Chondrocyte (in vitro differentiated cells): ENCODE results near the gene PSME1. TPM values are rescaled to one million over a fixed set of nuclear protein-coding genes. Genes with fewer than 3 reads are reported as not detected.

Experiments
- DNase-seq: peaks from one replicate; pipeline ENCODE4 v3.0.0; 2021; ENCODE audit warnings: mixed read lengths, low spot score
- H3K27ac Mint-ChIP-seq: one replicate; pipeline ENCODE4 v1.8.0; 2021; ENCODE audit warnings: mild to moderate bottlenecking, moderate library complexity, mixed read lengths; ENCODE audit not compliant: unreplicated experiment
- H3K27me3 Mint-ChIP-seq: 2 replicates; pipeline ENCODE4 v1.8.0; 2021; ENCODE audit warnings: low read depth, mixed read lengths
- H3K36me3 Mint-ChIP-seq: 2 replicates; pipeline ENCODE4 v1.8.0; 2021; ENCODE audit warnings: low read depth, mixed read lengths
- H3K4me1 Mint-ChIP-seq: 2 replicates; pipeline ENCODE4 v1.8.0; 2021; ENCODE audit warnings: low read depth, mild to moderate bottlenecking, mixed read lengths
- H3K4me3 Mint-ChIP-seq: one replicate; pipeline ENCODE4 v1.8.0; 2021; ENCODE audit warnings: mild to moderate bottlenecking, moderate library complexity, mixed read lengths; ENCODE audit not compliant: unreplicated experiment
- H3K9me3 Mint-ChIP-seq: 2 replicates; pipeline ENCODE4 v1.8.0; 2021; ENCODE audit warnings: low read depth, mixed read lengths
- total RNA-seq: library from RNA; stranded (reverse); gene quantifications from 3 replicates; pipeline ENCODE4 v1.2.1, GENCODE V29; 2021
- TF ChIP-seq, protein P1 (sequence below): fragments of 200-600 bp; sonication (generic); IDR thresholded peaks from 2 replicates; pipeline ENCODE4 v1.5.0; 2021; ENCODE audit warnings: antibody characterized with exemption, mild to moderate bottlenecking, moderate library complexity

The PSME1 gene
- total RNA-seq, 1 donor from 2014 or later, result 59.2 TPM

DNA sequence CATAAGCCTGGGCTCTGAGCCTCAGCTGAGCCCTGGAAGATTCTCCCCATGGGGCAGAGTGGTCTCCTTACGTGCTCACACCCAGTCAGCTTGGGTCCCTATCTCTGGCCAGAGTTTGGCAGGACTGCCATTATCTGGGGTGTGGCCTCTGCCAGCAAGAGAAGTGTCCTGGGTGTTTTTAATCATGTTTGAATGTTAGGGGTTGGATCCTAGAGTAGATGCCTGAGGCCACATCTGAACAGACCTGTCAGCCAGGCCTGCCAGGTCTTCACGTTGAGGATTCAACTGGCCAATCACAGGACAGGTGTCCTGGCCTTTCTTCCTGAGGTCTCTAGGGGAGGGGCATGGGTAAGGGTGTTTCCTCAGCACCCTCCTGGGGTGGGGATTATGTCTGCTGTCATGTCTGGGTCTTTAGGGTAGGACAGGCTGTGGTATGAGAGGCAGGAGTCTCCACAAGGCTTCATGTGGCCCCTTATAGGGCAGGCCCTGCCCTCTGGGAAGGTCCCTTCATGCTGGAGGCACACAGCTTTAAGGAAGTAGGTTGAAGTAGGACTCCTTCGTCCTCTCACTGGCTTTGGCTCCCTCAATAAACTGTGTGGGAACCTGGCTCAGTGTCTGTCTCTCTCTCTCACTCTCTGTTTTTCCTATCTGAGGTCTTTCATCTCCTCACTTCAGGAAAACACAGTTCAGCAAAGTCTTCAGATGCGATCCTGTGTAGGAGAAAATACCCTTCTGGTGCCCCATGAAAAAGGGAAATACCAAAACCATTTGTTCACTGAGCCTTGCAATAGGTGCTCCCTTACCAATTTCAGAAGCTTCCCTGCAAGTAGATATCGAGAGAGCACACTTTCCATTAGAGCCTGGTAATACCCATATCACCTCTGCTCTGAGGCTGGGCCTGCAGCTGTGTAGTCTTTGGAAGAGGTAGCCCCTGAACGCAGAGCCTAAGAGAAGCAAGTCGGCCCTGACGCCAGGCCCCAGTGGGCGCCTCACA is 12.3 kb upstream of the PSME1 start:
- H3K4me1 Mint-ChIP-seq, result no peaks in the 10 kb centered on the region
- DNase-seq, result no peak
- no peak overlapping the region for H3K4me3 Mint-ChIP-seq
- H3K36me3 Mint-ChIP-seq, result peaks cover 20% of the 10 kb centered on the region
- no peaks in the 10 kb centered on the region for H3K9me3 Mint-ChIP-seq
- TF ChIP-seq, protein P1, sequence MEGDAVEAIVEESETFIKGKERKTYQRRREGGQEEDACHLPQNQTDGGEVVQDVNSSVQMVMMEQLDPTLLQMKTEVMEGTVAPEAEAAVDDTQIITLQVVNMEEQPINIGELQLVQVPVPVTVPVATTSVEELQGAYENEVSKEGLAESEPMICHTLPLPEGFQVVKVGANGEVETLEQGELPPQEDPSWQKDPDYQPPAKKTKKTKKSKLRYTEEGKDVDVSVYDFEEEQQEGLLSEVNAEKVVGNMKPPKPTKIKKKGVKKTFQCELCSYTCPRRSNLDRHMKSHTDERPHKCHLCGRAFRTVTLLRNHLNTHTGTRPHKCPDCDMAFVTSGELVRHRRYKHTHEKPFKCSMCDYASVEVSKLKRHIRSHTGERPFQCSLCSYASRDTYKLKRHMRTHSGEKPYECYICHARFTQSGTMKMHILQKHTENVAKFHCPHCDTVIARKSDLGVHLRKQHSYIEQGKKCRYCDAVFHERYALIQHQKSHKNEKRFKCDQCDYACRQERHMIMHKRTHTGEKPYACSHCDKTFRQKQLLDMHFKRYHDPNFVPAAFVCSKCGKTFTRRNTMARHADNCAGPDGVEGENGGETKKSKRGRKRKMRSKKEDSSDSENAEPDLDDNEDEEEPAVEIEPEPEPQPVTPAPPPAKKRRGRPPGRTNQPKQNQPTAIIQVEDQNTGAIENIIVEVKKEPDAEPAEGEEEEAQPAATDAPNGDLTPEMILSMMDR, result no peak
- no peaks in the 10 kb centered on the region for H3K27me3 Mint-ChIP-seq
- no peak overlapping the region for H3K27ac Mint-ChIP-seq

- H3K9me3 Mint-ChIP-seq, result no peaks in the 10 kb centered on the region
- H3K27ac Mint-ChIP-seq, result no peak overlapping the region
- no peaks in the 10 kb centered on the region for H3K4me1 Mint-ChIP-seq
- peaks cover 10% of the 10 kb centered on the region for H3K36me3 Mint-ChIP-seq
- no peaks in the 10 kb centered on the region for H3K27me3 Mint-ChIP-seq
- no peak overlapping the region for H3K4me3 Mint-ChIP-seq
- TF ChIP-seq, protein P1, result no peak
- no peak for DNase-seq
Observed at GRCh38 chr14:24126939-24127338, 9.1 kb upstream of the PSME1 start.

DNA sequence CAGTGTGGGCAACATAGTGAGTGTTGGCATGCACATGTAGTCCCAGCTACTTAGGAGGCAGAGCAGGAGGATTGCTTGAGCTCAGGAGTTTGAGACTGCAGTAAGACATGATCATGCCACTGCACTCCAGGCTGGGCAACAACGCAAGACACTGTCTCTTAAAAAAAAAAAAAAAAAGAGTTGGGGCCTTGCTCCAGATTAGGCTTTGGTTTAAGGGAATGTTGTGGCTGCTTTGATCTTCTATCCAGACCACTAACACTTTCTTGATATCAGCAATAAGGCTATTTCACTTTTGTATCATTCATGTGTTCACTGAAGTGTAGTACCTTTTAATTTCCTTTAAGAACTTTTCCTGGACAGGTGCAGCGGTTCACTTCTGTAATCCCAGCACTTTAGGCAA is 8.3 kb upstream of the PSME1 start:
- peaks cover 9% of the 10 kb centered on the region for H3K36me3 Mint-ChIP-seq
- no peak overlapping the region for H3K27ac Mint-ChIP-seq
- TF ChIP-seq, protein P1, result no peak
- DNase-seq, result no peak
- H3K4me1 Mint-ChIP-seq, result no peaks in the 10 kb centered on the region
- no peak overlapping the region for H3K4me3 Mint-ChIP-seq
- H3K9me3 Mint-ChIP-seq, result no peaks in the 10 kb centered on the region
- no peaks in the 10 kb centered on the region for H3K27me3 Mint-ChIP-seq

DNA sequence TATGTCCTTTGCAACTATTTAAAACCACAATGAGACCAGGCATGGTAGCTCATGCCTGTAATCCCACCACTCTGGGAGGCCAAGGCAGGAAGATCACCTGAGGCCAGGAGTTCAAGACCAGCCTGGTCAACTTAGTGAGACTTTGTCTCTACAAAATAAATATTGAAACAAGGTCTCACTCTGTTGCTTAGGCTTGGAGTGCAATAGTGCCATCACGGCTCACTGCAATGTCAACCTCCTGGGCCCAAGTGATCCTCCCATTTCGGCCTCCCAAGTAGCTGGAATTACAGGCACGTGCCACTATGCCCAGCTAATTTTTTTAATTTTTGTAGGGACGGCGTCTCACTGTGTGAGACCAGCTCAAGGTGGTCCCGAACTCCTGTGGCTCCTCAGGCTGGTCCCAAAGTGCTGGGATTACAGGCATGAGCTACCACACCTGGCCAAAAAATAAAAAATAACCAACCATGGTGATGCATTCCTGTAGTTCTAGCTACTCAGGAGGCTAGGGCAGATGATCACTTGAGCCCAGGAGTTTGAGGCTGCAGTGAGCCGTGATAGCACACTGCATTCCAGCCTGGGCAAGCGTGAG is 6.5 kb upstream of the PSME1 start:
- Mint-ChIP-seq H3K4me1 (no peaks in the 10 kb centered on the region), H3K4me3 (no peak overlapping the region), H3K9me3 (no peaks in the 10 kb centered on the region), H3K27me3 (no peaks in the 10 kb centered on the region), H3K36me3 (no peaks in the 10 kb centered on the region), H3K27ac (no peak overlapping the region)
- no peak for DNase-seq
- TF ChIP-seq, protein P1, result no peak

DNA sequence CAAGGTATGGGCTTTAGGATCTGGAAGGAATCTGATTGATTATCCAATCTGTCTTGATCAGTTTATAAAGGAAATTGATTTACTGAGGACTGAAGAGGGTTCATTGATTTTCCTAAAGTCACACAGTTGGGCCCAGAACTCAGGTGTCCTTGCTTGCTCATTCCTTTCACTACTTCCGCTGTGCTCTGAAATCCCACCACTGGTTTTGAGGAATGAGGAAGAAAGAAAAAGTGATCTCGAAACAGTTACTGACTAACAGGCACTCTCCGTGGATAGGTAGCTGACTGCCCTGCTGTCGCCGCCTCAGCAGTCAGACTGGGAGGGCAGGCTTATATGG is 5.6 kb upstream of the PSME1 start, which contains the start of gene FITM1:
Gene FITM1 (plus strand): TSS at position 280 of the 337 bp plus-strand sequence. CDS start 905 bp downstream, outside the sequence.
- no peaks in the 10 kb centered on the region for H3K36me3 Mint-ChIP-seq
- H3K27ac Mint-ChIP-seq, result no peak within 1 kb of the TSS
- DNase-seq, result no peak
- TF ChIP-seq, protein P1, result no peak
- H3K27me3 Mint-ChIP-seq, result no peaks in the 10 kb centered on the region
- no peak within 1 kb of the TSS for H3K4me3 Mint-ChIP-seq
- no peaks in the 10 kb centered on the region for H3K9me3 Mint-ChIP-seq
- peaks cover 3% of the 10 kb centered on the region for H3K4me1 Mint-ChIP-seq
